ENCODE data around the gene CPEB2. TPM values are rescaled to one million over a fixed set of nuclear protein-coding genes. Genes with fewer than 3 reads are reported as not detected.

The CPEB2 gene
- total and polyA plus RNA-seq, 9 of the 15 experiments (the other 6 are each of a cell fraction or from before 2014, with no cell fraction given): 0.39 to 3.0 (median 1.4) TPM

DNA sequence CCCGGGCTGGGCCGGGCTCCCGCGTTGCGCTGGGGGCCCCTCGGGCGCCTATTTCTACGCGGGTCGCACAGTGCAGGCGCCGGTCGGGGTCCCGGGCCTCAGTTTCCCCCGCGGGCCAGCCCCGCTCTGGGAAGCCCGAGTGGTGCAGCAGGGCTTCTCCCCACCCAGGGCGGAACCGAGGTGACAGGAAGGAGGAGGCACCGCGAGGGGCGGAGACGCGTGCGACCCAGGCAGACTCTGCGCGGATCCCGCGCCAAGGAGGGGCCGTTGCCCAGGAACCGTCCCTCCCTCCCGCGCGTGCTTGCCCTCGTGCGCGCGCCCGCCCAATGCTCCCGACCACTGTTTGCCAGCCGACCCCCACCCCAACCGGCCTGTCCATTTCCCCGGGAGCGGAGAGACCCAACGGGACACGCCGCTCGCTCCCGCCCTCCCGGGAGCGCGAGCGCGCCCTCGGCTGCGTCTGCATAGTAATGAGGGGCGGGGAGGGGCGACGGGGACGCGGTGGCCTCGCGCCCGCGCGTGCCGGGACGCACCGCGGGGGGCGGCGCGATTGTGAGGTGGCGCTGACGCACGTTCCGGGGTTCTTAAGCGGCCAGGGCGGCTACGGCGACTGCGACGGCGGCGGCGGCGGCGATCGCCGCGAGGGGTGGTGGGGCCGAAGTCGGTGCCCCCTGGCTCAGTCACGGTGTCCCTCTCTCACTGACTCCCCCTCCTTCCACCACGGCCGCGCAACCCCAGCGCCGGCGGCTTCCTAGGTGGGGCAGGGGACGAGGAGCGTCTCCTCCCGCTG, at the start of gene CPEB2 (continued):
- no peak; the same call in 1 of the 2 replicates for TF ChIP-seq CBX1 (IDR thresholded peaks at IDR 0.05; ENCODE audit: low read depth)
- TF ChIP-seq DDX20 (tag; IDR thresholded peaks at IDR 0.05; ENCODE audit: low read depth): no peak
- TF ChIP-seq ZNF24 (IDR thresholded peaks at IDR 0.05): no peak
- TF ChIP-seq DIDO1 (tag; IDR thresholded peaks at IDR 0.05; ENCODE audit: low read depth): no peak
- peak; percentile 61 for TF ChIP-seq ELF1 (tag; IDR thresholded peaks at IDR 0.05)
- TF ChIP-seq, protein P1, sequence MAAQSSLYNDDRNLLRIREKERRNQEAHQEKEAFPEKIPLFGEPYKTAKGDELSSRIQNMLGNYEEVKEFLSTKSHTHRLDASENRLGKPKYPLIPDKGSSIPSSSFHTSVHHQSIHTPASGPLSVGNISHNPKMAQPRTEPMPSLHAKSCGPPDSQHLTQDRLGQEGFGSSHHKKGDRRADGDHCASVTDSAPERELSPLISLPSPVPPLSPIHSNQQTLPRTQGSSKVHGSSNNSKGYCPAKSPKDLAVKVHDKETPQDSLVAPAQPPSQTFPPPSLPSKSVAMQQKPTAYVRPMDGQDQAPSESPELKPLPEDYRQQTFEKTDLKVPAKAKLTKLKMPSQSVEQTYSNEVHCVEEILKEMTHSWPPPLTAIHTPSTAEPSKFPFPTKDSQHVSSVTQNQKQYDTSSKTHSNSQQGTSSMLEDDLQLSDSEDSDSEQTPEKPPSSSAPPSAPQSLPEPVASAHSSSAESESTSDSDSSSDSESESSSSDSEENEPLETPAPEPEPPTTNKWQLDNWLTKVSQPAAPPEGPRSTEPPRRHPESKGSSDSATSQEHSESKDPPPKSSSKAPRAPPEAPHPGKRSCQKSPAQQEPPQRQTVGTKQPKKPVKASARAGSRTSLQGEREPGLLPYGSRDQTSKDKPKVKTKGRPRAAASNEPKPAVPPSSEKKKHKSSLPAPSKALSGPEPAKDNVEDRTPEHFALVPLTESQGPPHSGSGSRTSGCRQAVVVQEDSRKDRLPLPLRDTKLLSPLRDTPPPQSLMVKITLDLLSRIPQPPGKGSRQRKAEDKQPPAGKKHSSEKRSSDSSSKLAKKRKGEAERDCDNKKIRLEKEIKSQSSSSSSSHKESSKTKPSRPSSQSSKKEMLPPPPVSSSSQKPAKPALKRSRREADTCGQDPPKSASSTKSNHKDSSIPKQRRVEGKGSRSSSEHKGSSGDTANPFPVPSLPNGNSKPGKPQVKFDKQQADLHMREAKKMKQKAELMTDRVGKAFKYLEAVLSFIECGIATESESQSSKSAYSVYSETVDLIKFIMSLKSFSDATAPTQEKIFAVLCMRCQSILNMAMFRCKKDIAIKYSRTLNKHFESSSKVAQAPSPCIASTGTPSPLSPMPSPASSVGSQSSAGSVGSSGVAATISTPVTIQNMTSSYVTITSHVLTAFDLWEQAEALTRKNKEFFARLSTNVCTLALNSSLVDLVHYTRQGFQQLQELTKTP (IDR thresholded peaks at IDR 0.05; ENCODE audit: low read depth in 1 of 2, partially characterized antibody in 2 of 2): no peak
- TF ChIP-seq ZNF407 (IDR thresholded peaks at IDR 0.05; ENCODE audit: low read depth): peak; percentile 56; the same call in 1 of the 2 replicates
- TF ChIP-seq ZNF197 (CRISPR knock-in tag; IDR thresholded peaks at IDR 0.05; ENCODE audit: low read depth): peak; percentile 87
- no peak; the same call in 1 of the 2 replicates for TF ChIP-seq TCF3 (CRISPR knock-in tag; IDR thresholded peaks at IDR 0.05)
- TF ChIP-seq, protein P2, sequence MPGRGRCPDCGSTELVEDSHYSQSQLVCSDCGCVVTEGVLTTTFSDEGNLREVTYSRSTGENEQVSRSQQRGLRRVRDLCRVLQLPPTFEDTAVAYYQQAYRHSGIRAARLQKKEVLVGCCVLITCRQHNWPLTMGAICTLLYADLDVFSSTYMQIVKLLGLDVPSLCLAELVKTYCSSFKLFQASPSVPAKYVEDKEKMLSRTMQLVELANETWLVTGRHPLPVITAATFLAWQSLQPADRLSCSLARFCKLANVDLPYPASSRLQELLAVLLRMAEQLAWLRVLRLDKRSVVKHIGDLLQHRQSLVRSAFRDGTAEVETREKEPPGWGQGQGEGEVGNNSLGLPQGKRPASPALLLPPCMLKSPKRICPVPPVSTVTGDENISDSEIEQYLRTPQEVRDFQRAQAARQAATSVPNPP (IDR thresholded peaks at IDR 0.05; ENCODE audit: borderline replicate concordance, insufficient read depth, insufficient read length): no peak
- TF ChIP-seq, protein P3, sequence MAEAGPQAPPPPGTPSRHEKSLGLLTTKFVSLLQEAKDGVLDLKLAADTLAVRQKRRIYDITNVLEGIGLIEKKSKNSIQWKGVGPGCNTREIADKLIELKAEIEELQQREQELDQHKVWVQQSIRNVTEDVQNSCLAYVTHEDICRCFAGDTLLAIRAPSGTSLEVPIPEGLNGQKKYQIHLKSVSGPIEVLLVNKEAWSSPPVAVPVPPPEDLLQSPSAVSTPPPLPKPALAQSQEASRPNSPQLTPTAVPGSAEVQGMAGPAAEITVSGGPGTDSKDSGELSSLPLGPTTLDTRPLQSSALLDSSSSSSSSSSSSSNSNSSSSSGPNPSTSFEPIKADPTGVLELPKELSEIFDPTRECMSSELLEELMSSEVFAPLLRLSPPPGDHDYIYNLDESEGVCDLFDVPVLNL (CRISPR knock-in tag; IDR thresholded peaks at IDR 0.05; ENCODE audit: low read depth): no peak
- TF ChIP-seq HIVEP1 (CRISPR knock-in tag; IDR thresholded peaks at IDR 0.05): no peak
